HepG2 (cell line): ENCODE data around the gene PHF10. TPM values are rescaled to one million over a fixed set of nuclear protein-coding genes. Genes with fewer than 3 reads are reported as not detected.

Experiments used
- GLMP ChIP-seq: sonication (generic); formaldehyde crosslinking; IDR thresholded peaks from 2 replicates; pipeline ENCODE4 v1.9.0; 2021; ENCODE audit warnings: missing genetic modification reagents, mild to moderate bottlenecking, borderline replicate concordance
- GPN1 ChIP-seq: sonication (generic); formaldehyde crosslinking; IDR thresholded peaks from 2 replicates; pipeline ENCODE4 v1.5.1; 2020; ENCODE audit warnings: missing genetic modification reagents, borderline replicate concordance
- KLF15 ChIP-seq: sonication (generic); formaldehyde crosslinking; IDR thresholded peaks from 2 replicates; pipeline ENCODE4 v1.8.1; 2023; ENCODE audit warnings: borderline replicate concordance, mild to moderate bottlenecking, inconsistent platforms, missing genetic modification reagents, mixed read lengths
- LRRFIP1 ChIP-seq: sonication (generic); formaldehyde crosslinking; conservative IDR thresholded peaks from 2 replicates; pipeline ENCODE4 v1.4.0; 2020; ENCODE audit warnings: missing genetic modification reagents
- PHF20 ChIP-seq: sonication (generic); formaldehyde crosslinking; IDR thresholded peaks from 2 replicates; pipeline ENCODE4 v1.5.0; 2020; ENCODE audit warnings: mild to moderate bottlenecking, missing genetic modification reagents
- RBAK ChIP-seq: sonication (generic); formaldehyde crosslinking; IDR thresholded peaks from 2 replicates; pipeline ENCODE4 v1.5.1; 2020; ENCODE audit warnings: mild to moderate bottlenecking, missing genetic modification reagents
- TRIM24 ChIP-seq: sonication (generic); formaldehyde crosslinking; IDR thresholded peaks from 2 replicates; pipeline ENCODE4 v1.8.0; 2022; ENCODE audit warnings: mild to moderate bottlenecking, missing genetic modification reagents
- ZBTB33 ChIP-seq: sonication (generic); formaldehyde crosslinking; IDR thresholded peaks from 2 replicates; pipeline ENCODE4 v1.4.0; 2020; ENCODE audit warnings: missing genetic modification reagents
- ZBTB46 ChIP-seq: sonication (generic); formaldehyde crosslinking; IDR thresholded peaks from 2 replicates; pipeline ENCODE4 v1.4.0; 2020; ENCODE audit warnings: mild to moderate bottlenecking, missing genetic modification reagents, borderline replicate concordance
- ZFX ChIP-seq: sonication (generic); formaldehyde crosslinking; IDR thresholded peaks from 2 replicates; pipeline ENCODE4 v1.4.0; 2020; ENCODE audit warnings: mild to moderate bottlenecking, low read depth, missing genetic modification reagents, moderate library complexity
- ZNF460 ChIP-seq: sonication (generic); formaldehyde crosslinking; IDR thresholded peaks from 2 replicates; pipeline ENCODE4 v1.5.1; 2020; ENCODE audit warnings: missing genetic modification reagents, mild to moderate bottlenecking, borderline replicate concordance
- ZNF772 ChIP-seq: sonication (generic); formaldehyde crosslinking; IDR thresholded peaks from 2 replicates; pipeline ENCODE4 v1.5.0; 2020; ENCODE audit warnings: mild to moderate bottlenecking, missing genetic modification reagents
- ZNF839 ChIP-seq: sonication (generic); formaldehyde crosslinking; IDR thresholded peaks from 2 replicates; pipeline ENCODE4 v1.4.0; 2020; ENCODE audit warnings: missing genetic modification reagents, mild to moderate bottlenecking, borderline replicate concordance
- polyA plus RNA-seq, 8 experiments: library from polyadenylated mRNA; depleted of rRNA in 3 of 8; stranded (reverse) in 7 of 8; unstranded in 1 of 8; fragments of >200 nt; fragmentation: Illumina TruSeq in 4 of 8; extraction: Trizol in 4 of 8; gene quantifications; 2 replicates each; pipeline versions ENCODE4 v1.2.1 to v1.2.3, GENCODE V29; 2011 to 2016; ENCODE audit warnings: low read depth in 4 of 8, missing spikeins in 1 of 8, mixed read lengths in 1 of 8; ENCODE audit not compliant: insufficient read depth in 1 of 8
- total RNA-seq, 5 experiments: library from RNA; depleted of rRNA; stranded (reverse); fragments of >200 nt; fragmentation: Illumina TruSeq; extraction: Trizol; gene quantifications; 2 replicates each; pipeline ENCODE4 v1.2.3, GENCODE V29; 2016; ENCODE audit warnings: low read depth in 1 of 5

PHF10 gene
- total and polyA plus RNA-seq, 2 of the 13 experiments (the other 11 are each of a cell fraction or from before 2014, with no cell fraction given), result 42.1 to 84.1 TPM

GRCh38 chr6:169725125-169726048 is 1.1 kb upstream of the PHF10 start (continued):
- TF ChIP-seq GLMP (CRISPR knock-in tag), result 0 out of 2 replicates have a peak, but pooled peaks have one; percentile 36
- 0 out of 2 replicates have a peak, but pooled peaks have one; percentile 24 for TF ChIP-seq LRRFIP1 (CRISPR knock-in tag)
- TF ChIP-seq KLF15 (CRISPR knock-in tag), result no peak; the same call in 1 of the 2 replicates
- no peak for TF ChIP-seq ZBTB46 (CRISPR knock-in tag)
- no peak for TF ChIP-seq GPN1
- TF ChIP-seq ZNF772 (CRISPR knock-in tag), result peak; percentile 95; the same call in 1 of the 2 replicates
- no peak for TF ChIP-seq TRIM24 (CRISPR knock-in tag)
- TF ChIP-seq PHF20 (CRISPR knock-in tag), result 0 out of 2 replicates have a peak, but pooled peaks have one; percentile 3
- TF ChIP-seq ZNF839, result no peak
- 0 out of 2 replicates have a peak, but pooled peaks have one; percentile 7 for TF ChIP-seq ZBTB33 (CRISPR knock-in tag)
- TF ChIP-seq ZNF460 (CRISPR knock-in tag), result 0 out of 2 replicates have a peak, but pooled peaks have one; percentile 6
- TF ChIP-seq ZFX (CRISPR knock-in tag), result peak; percentile 64
- TF ChIP-seq RBAK (CRISPR knock-in tag), result 0 out of 2 replicates have a peak, but pooled peaks have one; percentile 1
